Measurements from ENCODE around the gene P2RX4. TPM values are rescaled to one million over a fixed set of nuclear protein-coding genes. Genes with fewer than 3 reads are reported as not detected.

The P2RX4 gene
- total and polyA plus RNA-seq, 9 of the 15 experiments (the other 6 are each of a cell fraction or from before 2014, with no cell fraction given) = 6.6 to 21.5 (median 11.7) TPM

DNA sequence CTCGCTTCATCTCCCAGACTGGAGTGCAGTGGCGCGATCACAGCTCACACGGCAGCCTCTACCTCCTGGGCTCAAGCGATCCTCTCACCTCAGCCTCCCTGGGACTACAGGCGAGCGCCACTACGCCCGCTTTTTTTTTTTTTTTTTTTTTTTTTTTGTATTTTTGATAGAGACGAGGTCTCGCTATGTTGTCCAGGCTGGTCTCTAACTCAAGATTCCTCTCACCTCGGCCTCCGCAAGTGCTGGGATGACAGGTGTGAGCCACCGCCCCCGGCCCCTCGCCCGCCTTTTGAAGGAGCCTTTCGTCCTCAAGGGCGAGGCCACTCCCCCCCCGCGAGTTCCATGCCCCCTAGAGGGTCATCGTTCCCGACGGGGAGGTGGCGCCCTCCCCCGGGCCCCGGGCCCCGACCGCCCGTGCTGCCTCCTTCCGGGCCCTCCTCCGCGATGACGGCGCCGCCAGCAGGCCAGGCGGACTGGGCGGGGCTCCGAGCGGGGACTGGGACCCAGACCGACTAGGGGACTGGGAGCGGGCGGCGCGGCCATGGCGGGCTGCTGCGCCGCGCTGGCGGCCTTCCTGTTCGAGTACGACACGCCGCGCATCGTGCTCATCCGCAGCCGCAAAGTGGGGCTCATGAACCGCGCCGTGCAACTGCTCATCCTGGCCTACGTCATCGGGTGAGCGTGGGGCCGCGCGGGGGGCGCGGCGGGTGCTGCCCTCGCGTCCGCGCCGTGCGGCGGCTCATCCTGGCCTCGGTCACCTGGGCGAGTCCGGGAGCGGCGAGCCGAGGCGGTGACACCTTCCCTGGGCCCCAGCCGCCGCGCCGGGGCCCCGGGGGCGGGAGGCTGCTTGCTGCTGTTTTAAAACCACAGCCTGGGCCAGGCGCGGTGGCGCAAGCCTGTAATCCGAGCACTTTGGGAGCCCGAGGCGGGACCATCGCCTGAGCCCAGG is at the start of gene P2RX4 (continued):
- TF ChIP-seq, protein P1, sequence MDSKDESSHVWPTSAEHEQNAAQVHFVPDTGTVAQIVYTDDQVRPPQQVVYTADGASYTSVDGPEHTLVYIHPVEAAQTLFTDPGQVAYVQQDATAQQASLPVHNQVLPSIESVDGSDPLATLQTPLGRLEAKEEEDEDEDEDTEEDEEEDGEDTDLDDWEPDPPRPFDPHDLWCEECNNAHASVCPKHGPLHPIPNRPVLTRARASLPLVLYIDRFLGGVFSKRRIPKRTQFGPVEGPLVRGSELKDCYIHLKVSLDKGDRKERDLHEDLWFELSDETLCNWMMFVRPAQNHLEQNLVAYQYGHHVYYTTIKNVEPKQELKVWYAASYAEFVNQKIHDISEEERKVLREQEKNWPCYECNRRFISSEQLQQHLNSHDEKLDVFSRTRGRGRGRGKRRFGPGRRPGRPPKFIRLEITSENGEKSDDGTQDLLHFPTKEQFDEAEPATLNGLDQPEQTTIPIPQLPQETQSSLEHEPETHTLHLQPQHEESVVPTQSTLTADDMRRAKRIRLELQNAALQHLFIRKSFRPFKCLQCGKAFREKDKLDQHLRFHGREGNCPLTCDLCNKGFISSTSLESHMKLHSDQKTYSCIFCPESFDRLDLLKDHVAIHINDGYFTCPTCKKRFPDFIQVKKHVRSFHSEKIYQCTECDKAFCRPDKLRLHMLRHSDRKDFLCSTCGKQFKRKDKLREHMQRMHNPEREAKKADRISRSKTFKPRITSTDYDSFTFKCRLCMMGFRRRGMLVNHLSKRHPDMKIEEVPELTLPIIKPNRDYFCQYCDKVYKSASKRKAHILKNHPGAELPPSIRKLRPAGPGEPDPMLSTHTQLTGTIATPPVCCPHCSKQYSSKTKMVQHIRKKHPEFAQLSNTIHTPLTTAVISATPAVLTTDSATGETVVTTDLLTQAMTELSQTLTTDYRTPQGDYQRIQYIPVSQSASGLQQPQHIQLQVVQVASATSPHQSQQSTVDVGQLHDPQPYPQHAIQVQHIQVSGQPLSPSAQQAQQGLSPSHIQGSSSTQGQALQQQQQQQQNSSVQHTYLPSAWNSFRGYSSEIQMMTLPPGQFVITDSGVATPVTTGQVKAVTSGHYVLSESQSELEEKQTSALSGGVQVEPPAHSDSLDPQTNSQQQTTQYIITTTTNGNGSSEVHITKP (IDR thresholded peaks at IDR 0.05; ENCODE audit: partially characterized antibody) = peak; percentile 46
- no peak for TF ChIP-seq DACH1 (IDR thresholded peaks at IDR 0.05; ENCODE audit: partially characterized antibody)
- no peak for TF ChIP-seq KAT8 (IDR thresholded peaks at IDR 0.05; ENCODE audit: low read depth)
- TF ChIP-seq, protein P2, sequence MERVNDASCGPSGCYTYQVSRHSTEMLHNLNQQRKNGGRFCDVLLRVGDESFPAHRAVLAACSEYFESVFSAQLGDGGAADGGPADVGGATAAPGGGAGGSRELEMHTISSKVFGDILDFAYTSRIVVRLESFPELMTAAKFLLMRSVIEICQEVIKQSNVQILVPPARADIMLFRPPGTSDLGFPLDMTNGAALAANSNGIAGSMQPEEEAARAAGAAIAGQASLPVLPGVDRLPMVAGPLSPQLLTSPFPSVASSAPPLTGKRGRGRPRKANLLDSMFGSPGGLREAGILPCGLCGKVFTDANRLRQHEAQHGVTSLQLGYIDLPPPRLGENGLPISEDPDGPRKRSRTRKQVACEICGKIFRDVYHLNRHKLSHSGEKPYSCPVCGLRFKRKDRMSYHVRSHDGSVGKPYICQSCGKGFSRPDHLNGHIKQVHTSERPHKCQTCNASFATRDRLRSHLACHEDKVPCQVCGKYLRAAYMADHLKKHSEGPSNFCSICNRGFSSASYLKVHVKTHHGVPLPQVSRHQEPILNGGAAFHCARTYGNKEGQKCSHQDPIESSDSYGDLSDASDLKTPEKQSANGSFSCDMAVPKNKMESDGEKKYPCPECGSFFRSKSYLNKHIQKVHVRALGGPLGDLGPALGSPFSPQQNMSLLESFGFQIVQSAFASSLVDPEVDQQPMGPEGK (CRISPR knock-in tag; IDR thresholded peaks at IDR 0.05; ENCODE audit: borderline replicate concordance) = no peak
- TF ChIP-seq, protein P3, sequence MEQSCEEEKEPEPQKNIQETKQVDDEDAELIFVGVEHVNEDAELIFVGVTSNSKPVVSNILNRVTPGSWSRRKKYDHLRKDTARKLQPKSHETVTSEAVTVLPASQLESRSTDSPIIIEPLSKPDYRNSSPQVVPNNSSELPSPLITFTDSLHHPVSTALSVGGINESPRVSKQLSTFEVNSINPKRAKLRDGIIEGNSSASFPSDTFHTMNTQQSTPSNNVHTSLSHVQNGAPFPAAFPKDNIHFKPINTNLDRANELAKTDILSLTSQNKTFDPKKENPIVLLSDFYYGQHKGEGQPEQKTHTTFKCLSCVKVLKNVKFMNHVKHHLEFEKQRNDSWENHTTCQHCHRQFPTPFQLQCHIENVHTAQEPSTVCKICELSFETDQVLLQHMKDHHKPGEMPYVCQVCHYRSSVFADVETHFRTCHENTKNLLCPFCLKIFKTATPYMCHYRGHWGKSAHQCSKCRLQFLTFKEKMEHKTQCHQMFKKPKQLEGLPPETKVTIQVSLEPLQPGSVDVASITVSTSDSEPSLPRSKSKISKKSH (CRISPR knock-in tag; IDR thresholded peaks at IDR 0.05) = no peak
- TF ChIP-seq ZNF41 (CRISPR knock-in tag; conservative IDR thresholded peaks at IDR 0.05) = no peak
- no peak; the same call in 1 of the 2 replicates for TF ChIP-seq ZC3H4 (CRISPR knock-in tag; IDR thresholded peaks at IDR 0.05; ENCODE audit: borderline replicate concordance)
- peak; percentile 74 for TF ChIP-seq CEBPB (tag; IDR thresholded peaks at IDR 0.05)
- TF ChIP-seq NR2C1 (IDR thresholded peaks at IDR 0.05) = no peak
- TF ChIP-seq NR2C1 (tag; IDR thresholded peaks at IDR 0.05) = peak; percentile 63; the same call in 1 of the 2 replicates
- TF ChIP-seq SUPT5H (IDR thresholded peaks at IDR 0.05) = peak; percentile 91
- TF ChIP-seq RFX7 (CRISPR knock-in tag; IDR thresholded peaks at IDR 0.05) = no peak
- no peak for TF ChIP-seq EWSR1 (IDR thresholded peaks at IDR 0.05; ENCODE audit: borderline replicate concordance, low read depth, partially characterized antibody)
- TF ChIP-seq ZNF184 (CRISPR knock-in tag; IDR thresholded peaks at IDR 0.05) = no peak
- TF ChIP-seq, protein P4, sequence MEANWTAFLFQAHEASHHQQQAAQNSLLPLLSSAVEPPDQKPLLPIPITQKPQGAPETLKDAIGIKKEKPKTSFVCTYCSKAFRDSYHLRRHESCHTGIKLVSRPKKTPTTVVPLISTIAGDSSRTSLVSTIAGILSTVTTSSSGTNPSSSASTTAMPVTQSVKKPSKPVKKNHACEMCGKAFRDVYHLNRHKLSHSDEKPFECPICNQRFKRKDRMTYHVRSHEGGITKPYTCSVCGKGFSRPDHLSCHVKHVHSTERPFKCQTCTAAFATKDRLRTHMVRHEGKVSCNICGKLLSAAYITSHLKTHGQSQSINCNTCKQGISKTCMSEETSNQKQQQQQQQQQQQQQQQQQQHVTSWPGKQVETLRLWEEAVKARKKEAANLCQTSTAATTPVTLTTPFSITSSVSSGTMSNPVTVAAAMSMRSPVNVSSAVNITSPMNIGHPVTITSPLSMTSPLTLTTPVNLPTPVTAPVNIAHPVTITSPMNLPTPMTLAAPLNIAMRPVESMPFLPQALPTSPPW (CRISPR knock-in tag; IDR thresholded peaks at IDR 0.05) = peak; percentile 98
- TF ChIP-seq, protein P5, sequence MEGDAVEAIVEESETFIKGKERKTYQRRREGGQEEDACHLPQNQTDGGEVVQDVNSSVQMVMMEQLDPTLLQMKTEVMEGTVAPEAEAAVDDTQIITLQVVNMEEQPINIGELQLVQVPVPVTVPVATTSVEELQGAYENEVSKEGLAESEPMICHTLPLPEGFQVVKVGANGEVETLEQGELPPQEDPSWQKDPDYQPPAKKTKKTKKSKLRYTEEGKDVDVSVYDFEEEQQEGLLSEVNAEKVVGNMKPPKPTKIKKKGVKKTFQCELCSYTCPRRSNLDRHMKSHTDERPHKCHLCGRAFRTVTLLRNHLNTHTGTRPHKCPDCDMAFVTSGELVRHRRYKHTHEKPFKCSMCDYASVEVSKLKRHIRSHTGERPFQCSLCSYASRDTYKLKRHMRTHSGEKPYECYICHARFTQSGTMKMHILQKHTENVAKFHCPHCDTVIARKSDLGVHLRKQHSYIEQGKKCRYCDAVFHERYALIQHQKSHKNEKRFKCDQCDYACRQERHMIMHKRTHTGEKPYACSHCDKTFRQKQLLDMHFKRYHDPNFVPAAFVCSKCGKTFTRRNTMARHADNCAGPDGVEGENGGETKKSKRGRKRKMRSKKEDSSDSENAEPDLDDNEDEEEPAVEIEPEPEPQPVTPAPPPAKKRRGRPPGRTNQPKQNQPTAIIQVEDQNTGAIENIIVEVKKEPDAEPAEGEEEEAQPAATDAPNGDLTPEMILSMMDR (IDR thresholded peaks at IDR 0.05 in 2 of 3, conservative IDR thresholded peaks at IDR 0.05 in 1 of 3; ENCODE audit: insufficient read depth in 2 of 3, low read depth in 1 of 3, low read length in 3 of 3) = peak; percentile 45 to 95 (median 78); a peak in 5 of 6 replicates
